Spleen (tissue), 11 donors: ENCODE results near the gene MSANTD1. TPM values are rescaled to one million over a fixed set of nuclear protein-coding genes. Genes with fewer than 3 reads are reported as not detected.
A peak's percentile ranks its signal among the peaks of the same experiment; 100 is the strongest.

Experiments used
- DNase-seq: peaks from one replicate; pipeline ENCODE4 v3.0.0-alpha.2; 2020
- H3K27ac ChIP-seq, 8 donors: fragments of 200-600 bp; sonication (generic) in 7 of 8; 1 replicate in 4 of 8; 2 replicates in 4 of 8; pipeline versions ENCODE4 v1.5.0 to v1.8.0; 2016 to 2021; ENCODE audit warnings: inconsistent platforms in 4 of 8, mild to moderate bottlenecking in 4 of 8, moderate library complexity in 1 of 8
- H3K27me3 ChIP-seq, 7 donors: fragments of 200-600 bp; sonication (generic) in 6 of 7; replicated peaks in 1 of 7; 1 replicate in 4 of 7; 2 replicates in 3 of 7; pipeline versions ENCODE4 v1.5.0 to v1.8.0; 2016 to 2021; ENCODE audit warnings: inconsistent platforms in 3 of 7, mild to moderate bottlenecking in 1 of 7
- H3K36me3 ChIP-seq, 6 donors: fragments of 200-600 bp; sonication (generic) in 5 of 6; 1 replicate in 4 of 6; 2 replicates in 2 of 6; pipeline versions ENCODE4 v1.5.0 to v1.8.0; 2016 to 2021; ENCODE audit warnings: inconsistent platforms in 2 of 6
- H3K4me1 ChIP-seq, 6 donors: fragments of 200-600 bp; sonication (generic) in 5 of 6; 1 replicate in 3 of 6; 2 replicates in 3 of 6; pipeline versions ENCODE4 v1.5.0 to v1.8.0; 2016 to 2021; ENCODE audit warnings: inconsistent platforms in 3 of 6
- H3K4me3 ChIP-seq, 8 donors: fragments of 200-600 bp; sonication (generic) in 7 of 8; 1 replicate in 4 of 8; 2 replicates in 4 of 8; pipeline versions ENCODE4 v1.5.0 to v1.8.0; 2016 to 2021; ENCODE audit warnings: inconsistent platforms in 4 of 8, mild to moderate bottlenecking in 4 of 8, moderate library complexity in 2 of 8
- H3K9me3 ChIP-seq, 8 donors: fragments of 200-600 bp; sonication (generic) in 7 of 8; 1 replicate in 4 of 8; 2 replicates in 4 of 8; pipeline versions ENCODE4 v1.5.0 to v1.8.0; 2016 to 2021; ENCODE audit warnings: inconsistent platforms in 4 of 8
- CTCF ChIP-seq, 11 experiments: fragments of 200-600 bp in 7 of 11; fragments of 450-650 bp in 4 of 11; sonication (generic) in 4 of 11; IDR thresholded peaks in 8 of 11; conservative IDR thresholded peaks in 3 of 11; 1 replicate in 7 of 11; 2 replicates in 4 of 11; pipeline versions ENCODE4 v1.4.0 to v1.8.0; 2016 to 2021; ENCODE audit warnings: antibody characterized with exemption in 11 of 11, inconsistent platforms in 4 of 11, mild to moderate bottlenecking in 1 of 11
- POLR2A ChIP-seq, 3 donors: fragments of 450-650 bp; IDR thresholded peaks; one replicate each; pipeline ENCODE4 v1.5.1; 2017; ENCODE audit warnings: antibody characterized with exemption in 3 of 3, mild to moderate bottlenecking in 1 of 3
- POLR2AphosphoS5 ChIP-seq, 3 donors: sonication (generic); formaldehyde crosslinking; IDR thresholded peaks; one replicate each; pipeline ENCODE4 v1.5.1; 2017; ENCODE audit warnings: antibody characterized with exemption in 3 of 3
- WGBS, 5 donors: extraction: QIAGEN DNeasy Blood & Tissue Kit in 3 of 5; methylation state at CpG; one replicate each; pipeline versions ENCODE4 v1.1.5 to v1.1.7; 2013 to 2018; 5-methylcytosine and 5-hydroxymethylcytosine counted together
- intact Hi-C: fragments of 100-400 bp; cut with DNase I; formaldehyde crosslinking; loops from one replicate; pipeline ENCODE4 v1.15.0; 2023; ENCODE audit warnings: low total_unique reads
- polyA plus RNA-seq, 3 donors: library from polyadenylated mRNA; stranded (reverse); fragments of 200-250 nt; gene quantifications; one replicate each; pipeline ENCODE4 v1.2.1, GENCODE V29; 2013
- total RNA-seq, 7 donors: library from RNA; depleted of rRNA in 3 of 7; stranded (reverse); fragments of >200 nt in 3 of 7; fragmentation: NEBNext Ultra II Directional in 4 of 7; extraction: Animal tissue kit (Norgen Biotek cat#: 25700) in 4 of 7; gene quantifications; one replicate each; pipeline versions ENCODE4 v1.1.0 to v1.2.1, GENCODE V29; 2016 to 2021
- donor health status: healthy with polysubstance abuse.
- donor health status: DM: no; HTN: no; CAD: no; lungs with moderate emphysema.
- donor health status: DM: no; HTN: no; CAD: no.
- donor health status: Bipolar disorder and iron deficiency.
- donor health status: healthy.
- donor health status: DM: no; HTN: no; CAD: no.
- donor health status: DM: yes; HTN: yes; CAD: no.

MSANTD1 gene
- total and polyA plus RNA-seq, 10 donors: 0.41 to 2.8 (median 1.8) TPM

DNA sequence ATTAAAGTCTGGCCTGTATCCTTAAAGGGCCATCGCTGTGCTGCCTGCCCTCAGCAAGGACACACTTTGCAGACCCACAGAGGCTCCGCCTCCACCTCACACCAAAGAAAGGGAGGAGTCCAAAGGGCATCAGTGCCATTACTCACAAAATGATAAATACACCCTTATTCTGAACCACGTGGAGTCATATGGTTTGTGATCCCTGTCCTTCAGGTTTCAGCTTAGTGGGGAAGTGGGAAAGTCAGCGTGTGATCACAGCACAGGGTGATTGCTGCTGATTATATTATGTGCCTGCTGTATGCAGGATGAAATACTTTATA is 35.9 kb upstream of the MSANTD1 start:
- H3K27me3 ChIP-seq: no peaks in the 10 kb centered on the region
- no peak for DNase-seq
- H3K9me3 ChIP-seq: no peaks in the 10 kb centered on the region
- H3K4me3 ChIP-seq: no peak overlapping the region
- no peak for TF ChIP-seq POLR2AphosphoS5 (IDR thresholded peaks at IDR 0.05)
- TF ChIP-seq CTCF (IDR thresholded peaks at IDR 0.05 in 8 of 11, conservative IDR thresholded peaks at IDR 0.05 in 3 of 11): no peak
- no peak for TF ChIP-seq POLR2A (IDR thresholded peaks at IDR 0.05)
- no peaks in the 10 kb centered on the region for H3K4me1 ChIP-seq
- H3K27ac ChIP-seq: no peak overlapping the region
- H3K36me3 ChIP-seq: peaks cover 0 to 100% (median 87%) of the 10 kb centered on the region in 6 donors
- 89 to 99% (median 94%) methylated on average over 4 of the region's 4 CpGs for WGBS, 5 donors
- intact Hi-C loops: no loop called here

DNA sequence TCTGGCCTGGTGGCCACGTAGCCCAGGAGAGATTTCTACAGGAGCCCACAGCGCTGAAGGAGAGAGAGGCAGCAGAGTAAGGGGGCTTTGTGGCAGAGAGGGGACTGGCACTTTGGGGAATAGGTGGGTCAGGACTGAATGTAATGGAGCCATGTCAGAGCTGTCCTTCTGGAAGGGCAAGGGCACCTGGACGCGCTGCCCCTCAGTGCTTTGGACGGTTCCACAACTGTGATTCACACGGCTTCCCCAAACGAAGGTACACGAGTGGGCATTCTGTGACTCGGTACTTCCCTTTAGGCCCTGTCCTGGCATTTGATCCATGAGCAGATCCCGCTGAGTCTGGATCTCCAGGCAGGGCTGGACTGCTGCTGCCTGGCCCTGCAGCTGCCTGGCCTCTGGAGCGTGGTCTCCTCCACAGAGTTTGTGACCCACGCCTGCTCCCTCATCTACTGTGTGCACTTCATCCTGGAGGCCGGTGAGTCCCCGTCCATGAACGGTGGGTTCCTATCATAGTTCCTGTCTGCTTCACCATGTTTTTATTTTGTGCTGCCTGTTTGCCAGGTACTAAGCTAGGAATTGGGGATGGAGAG is 35.2 kb upstream of the MSANTD1 start:
- intact Hi-C loops: no loop called here
- Histone ChIP-seq H3K27me3 (no peaks in the 10 kb centered on the region), H3K4me3 (no peak overlapping the region), H3K4me1 (no peaks in the 10 kb centered on the region), H3K27ac (no peak overlapping the region), H3K9me3 (no peaks in the 10 kb centered on the region), H3K36me3 (peaks cover 0 to 100% (median 88%) of the 10 kb centered on the region in 6 donors)
- DNase-seq: no peak
- TF ChIP-seq CTCF (IDR thresholded peaks at IDR 0.05 in 8 of 11, conservative IDR thresholded peaks at IDR 0.05 in 3 of 11): no peak
- TF ChIP-seq POLR2AphosphoS5 (IDR thresholded peaks at IDR 0.05): peak in 1 of 3 donors; percentile 23
- 93 to 98% (median 95%) methylated on average over 15 of the region's 15 CpGs for WGBS, 5 donors

DNA sequence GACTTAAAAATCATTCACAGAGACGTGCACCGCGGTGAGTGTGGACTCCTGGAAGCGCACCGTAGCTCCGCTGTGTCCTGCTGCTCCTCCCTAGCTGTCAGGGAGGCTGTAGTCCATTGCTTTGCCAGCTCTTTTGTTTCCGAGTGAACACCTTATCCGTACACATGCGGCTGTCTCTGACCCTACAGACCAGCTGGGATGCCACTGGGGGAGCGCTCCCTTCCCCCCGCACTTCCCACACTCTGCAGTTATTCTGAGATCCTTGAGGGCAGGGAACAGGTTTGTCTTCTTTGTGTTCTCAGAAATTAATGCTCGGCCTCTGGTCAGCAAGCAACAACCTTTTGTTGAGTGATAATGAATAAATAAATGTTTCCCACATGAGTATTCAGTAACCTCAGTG is 33.7 kb upstream of the MSANTD1 start:
- intact Hi-C loops: no loop called here
- TF ChIP-seq POLR2A (IDR thresholded peaks at IDR 0.05) (no peak), POLR2AphosphoS5 (IDR thresholded peaks at IDR 0.05) (no peak), CTCF (IDR thresholded peaks at IDR 0.05 in 8 of 11, conservative IDR thresholded peaks at IDR 0.05 in 3 of 11) (no peak)
- Histone ChIP-seq H3K4me1 (peaks cover 0 to 7% (median 0%) of the 10 kb centered on the region in 6 donors), H3K27me3 (no peaks in the 10 kb centered on the region), H3K9me3 (no peaks in the 10 kb centered on the region), H3K27ac (no peak overlapping the region), H3K4me3 (no peak overlapping the region), H3K36me3 (peaks cover 0 to 100% (median 88%) of the 10 kb centered on the region in 6 donors)
- WGBS, 5 donors: 94 to 98% (median 95%) methylated on average over 12 of the region's 12 CpGs
- no peak for DNase-seq

DNA sequence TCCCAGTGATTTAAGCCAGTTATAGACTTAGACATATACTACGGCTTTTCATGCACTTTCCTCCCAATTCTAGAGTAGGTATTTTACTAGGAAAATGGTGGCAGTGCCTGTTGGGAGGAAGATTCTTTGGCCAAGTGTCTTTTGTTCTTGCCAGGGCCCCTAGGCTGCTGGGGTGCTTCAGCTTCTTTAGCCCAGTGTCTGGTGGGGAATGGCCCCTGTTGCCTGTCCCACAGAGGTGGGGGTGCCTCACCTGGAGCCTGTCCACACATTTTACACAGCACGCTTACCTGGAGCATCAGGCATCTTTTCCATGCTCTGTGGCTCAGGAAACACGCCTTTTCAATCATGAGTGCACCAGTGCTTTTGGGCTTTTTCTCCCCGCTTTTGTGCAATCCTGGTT is 33.2 kb upstream of the MSANTD1 start:
- intact Hi-C loops: no loop called here

More for the DNA sequence above, 33.2 kb upstream of the MSANTD1 start:
- 93 to 99% (median 97%) methylated on average over 4 of the region's 4 CpGs for WGBS, 5 donors
- TF ChIP-seq POLR2A (IDR thresholded peaks at IDR 0.05) (no peak), CTCF (IDR thresholded peaks at IDR 0.05 in 8 of 11, conservative IDR thresholded peaks at IDR 0.05 in 3 of 11) (no peak), POLR2AphosphoS5 (IDR thresholded peaks at IDR 0.05) (no peak)
- Histone ChIP-seq H3K4me1 (peaks cover 0 to 8% (median 0%) of the 10 kb centered on the region in 6 donors), H3K36me3 (peaks cover 0 to 100% (median 89%) of the 10 kb centered on the region in 6 donors), H3K27me3 (no peaks in the 10 kb centered on the region), H3K4me3 (no peak overlapping the region), H3K27ac (no peak overlapping the region), H3K9me3 (no peaks in the 10 kb centered on the region)
- no peak for DNase-seq
